K562 (cell line): ENCODE data around the gene DNM1. TPM values are rescaled to one million over a fixed set of nuclear protein-coding genes. Genes with fewer than 3 reads are reported as not detected.
A peak's percentile ranks its signal among the peaks of the same experiment; 100 is the strongest.

Experiments used
- polyA plus RNA-seq, 8 experiments: library from polyadenylated mRNA; depleted of rRNA in 4 of 8; stranded (reverse) in 5 of 8; unstranded in 3 of 8; fragments of >200 nt; fragmentation: Nextera tagmentation in 2 of 8; fragmentation: Illumina TruSeq in 1 of 8; extraction: Ambion mirVana in 2 of 8; extraction: Trizol in 1 of 8; gene quantifications; 2 replicates each; pipeline versions ENCODE4 v1.2.1 to v1.2.3, GENCODE V29; 2011 to 2014; ENCODE audit warnings: inconsistent platforms in 1 of 8, missing spikeins in 1 of 8
- total RNA-seq, 7 experiments: library from RNA; depleted of rRNA in 6 of 7; stranded (reverse); fragments of >200 nt in 6 of 7; fragmentation: Illumina TruSeq in 2 of 7; extraction: Trizol in 2 of 7; gene quantifications; 2 replicates each; pipeline versions ENCODE4 v1.2.1 to v1.2.3, GENCODE V29; 2011 to 2021; ENCODE audit warnings: low replicate concordance in 1 of 7
- TF ChIP-seq, protein P1 (sequence below): fragments of 250-450 bp; sonication (Bioruptor Pico); IDR thresholded peaks from 2 replicates; pipeline ENCODE4 v1.4.0; 2020
- TF ChIP-seq, protein P2 (sequence below): fragments of 250-450 bp; sonication (Bioruptor Pico); IDR thresholded peaks from 2 replicates; pipeline ENCODE4 v1.4.0; 2020; ENCODE audit warnings: mild to moderate bottlenecking

DNM1 gene
- total and polyA plus RNA-seq, 9 of the 15 experiments (the other 6 are each of a cell fraction or from before 2014, with no cell fraction given): 0.39 to 23.1 (median 9.1) TPM

DNA sequence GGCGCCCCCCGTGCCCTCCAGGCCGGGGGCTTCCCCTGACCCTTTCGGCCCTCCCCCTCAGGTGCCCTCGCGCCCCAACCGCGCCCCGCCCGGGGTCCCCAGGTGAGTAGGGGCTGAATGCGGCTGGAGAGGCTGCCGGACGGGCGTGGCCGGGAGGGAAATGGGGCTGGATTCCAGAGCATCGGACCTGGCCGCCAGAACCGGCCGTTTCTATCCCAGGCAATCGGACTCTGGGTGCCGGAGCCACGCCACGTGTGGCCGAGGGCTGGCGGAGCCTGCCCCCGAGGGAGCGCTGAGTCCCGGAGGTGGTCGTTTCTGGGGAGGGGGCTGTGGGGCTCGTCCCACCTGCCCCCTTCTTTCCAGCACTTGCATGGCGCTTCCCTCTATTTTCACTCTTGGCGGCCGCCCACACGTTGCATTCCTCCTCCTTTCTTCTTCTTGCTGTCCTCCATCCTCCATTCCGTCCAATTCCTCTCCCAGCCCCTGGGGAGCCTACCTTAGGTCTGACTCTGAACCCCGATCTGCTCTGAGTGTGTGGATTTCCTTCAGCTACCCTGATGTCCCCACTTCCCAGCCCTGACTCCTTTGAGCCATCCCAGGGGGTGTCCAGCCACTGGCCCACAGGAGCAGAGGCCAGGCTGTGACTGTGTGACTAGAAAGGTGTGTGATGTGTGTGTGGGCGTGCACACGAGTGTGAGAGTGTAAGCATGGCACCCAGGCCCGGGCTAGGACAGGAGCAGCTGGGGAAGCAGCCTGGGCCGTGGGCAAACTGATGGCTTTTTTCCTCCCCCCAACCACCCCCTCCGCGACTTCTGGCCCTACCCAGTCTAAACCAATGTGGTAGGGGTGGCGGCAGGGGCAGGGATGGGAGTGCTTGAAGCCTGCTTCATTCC is 47.9 kb downstream of the DNM1 start (continued):
- TF ChIP-seq, protein P1, sequence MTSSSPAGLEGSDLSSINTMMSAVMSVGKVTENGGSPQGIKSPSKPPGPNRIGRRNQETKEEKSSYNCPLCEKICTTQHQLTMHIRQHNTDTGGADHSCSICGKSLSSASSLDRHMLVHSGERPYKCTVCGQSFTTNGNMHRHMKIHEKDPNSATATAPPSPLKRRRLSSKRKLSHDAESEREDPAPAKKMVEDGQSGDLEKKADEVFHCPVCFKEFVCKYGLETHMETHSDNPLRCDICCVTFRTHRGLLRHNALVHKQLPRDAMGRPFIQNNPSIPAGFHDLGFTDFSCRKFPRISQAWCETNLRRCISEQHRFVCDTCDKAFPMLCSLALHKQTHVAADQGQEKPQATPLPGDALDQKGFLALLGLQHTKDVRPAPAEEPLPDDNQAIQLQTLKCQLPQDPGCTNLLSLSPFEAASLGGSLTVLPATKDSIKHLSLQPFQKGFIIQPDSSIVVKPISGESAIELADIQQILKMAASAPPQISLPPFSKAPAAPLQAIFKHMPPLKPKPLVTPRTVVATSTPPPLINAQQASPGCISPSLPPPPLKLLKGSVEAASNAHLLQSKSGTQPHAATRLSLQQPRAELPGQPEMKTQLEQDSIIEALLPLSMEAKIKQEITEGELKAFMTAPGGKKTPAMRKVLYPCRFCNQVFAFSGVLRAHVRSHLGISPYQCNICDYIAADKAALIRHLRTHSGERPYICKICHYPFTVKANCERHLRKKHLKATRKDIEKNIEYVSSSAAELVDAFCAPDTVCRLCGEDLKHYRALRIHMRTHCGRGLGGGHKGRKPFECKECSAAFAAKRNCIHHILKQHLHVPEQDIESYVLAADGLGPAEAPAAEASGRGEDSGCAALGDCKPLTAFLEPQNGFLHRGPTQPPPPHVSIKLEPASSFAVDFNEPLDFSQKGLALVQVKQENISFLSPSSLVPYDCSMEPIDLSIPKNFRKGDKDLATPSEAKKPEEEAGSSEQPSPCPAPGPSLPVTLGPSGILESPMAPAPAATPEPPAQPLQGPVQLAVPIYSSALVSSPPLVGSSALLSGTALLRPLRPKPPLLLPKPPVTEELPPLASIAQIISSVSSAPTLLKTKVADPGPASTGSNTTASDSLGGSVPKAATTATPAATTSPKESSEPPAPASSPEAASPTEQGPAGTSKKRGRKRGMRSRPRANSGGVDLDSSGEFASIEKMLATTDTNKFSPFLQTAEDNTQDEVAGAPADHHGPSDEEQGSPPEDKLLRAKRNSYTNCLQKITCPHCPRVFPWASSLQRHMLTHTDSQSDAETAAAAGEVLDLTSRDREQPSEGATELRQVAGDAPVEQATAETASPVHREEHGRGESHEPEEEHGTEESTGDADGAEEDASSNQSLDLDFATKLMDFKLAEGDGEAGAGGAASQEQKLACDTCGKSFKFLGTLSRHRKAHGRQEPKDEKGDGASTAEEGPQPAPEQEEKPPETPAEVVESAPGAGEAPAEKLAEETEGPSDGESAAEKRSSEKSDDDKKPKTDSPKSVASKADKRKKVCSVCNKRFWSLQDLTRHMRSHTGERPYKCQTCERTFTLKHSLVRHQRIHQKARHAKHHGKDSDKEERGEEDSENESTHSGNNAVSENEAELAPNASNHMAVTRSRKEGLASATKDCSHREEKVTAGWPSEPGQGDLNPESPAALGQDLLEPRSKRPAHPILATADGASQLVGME (CRISPR knock-in tag): 0 out of 2 replicates have a peak, but pooled peaks have one; percentile 72
- TF ChIP-seq, protein P2, sequence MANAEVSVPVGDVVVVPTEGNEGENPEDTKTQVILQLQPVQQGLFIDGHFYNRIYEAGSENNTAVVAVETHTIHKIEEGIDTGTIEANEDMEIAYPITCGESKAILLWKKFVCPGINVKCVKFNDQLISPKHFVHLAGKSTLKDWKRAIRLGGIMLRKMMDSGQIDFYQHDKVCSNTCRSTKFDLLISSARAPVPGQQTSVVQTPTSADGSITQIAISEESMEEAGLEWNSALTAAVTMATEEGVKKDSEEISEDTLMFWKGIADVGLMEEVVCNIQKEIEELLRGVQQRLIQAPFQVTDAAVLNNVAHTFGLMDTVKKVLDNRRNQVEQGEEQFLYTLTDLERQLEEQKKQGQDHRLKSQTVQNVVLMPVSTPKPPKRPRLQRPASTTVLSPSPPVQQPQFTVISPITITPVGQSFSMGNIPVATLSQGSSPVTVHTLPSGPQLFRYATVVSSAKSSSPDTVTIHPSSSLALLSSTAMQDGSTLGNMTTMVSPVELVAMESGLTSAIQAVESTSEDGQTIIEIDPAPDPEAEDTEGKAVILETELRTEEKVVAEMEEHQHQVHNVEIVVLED (CRISPR knock-in tag): peak; percentile 38; the same call in 1 of the 2 replicates
